GM18873 (cell line): ENCODE measurements around the gene CXXC5.

ENCODE experiments used
- ATAC-seq: cut with Tn5 transposase; IDR thresholded peaks from one replicate; pipeline ENCODE4 v1.9.1; 2021; ENCODE audit warnings: mild to moderate bottlenecking, moderate library complexity, moderate number of reproducible peaks; ENCODE audit not compliant: unreplicated experiment, low FRiP score

The CXXC5 gene

DNA sequence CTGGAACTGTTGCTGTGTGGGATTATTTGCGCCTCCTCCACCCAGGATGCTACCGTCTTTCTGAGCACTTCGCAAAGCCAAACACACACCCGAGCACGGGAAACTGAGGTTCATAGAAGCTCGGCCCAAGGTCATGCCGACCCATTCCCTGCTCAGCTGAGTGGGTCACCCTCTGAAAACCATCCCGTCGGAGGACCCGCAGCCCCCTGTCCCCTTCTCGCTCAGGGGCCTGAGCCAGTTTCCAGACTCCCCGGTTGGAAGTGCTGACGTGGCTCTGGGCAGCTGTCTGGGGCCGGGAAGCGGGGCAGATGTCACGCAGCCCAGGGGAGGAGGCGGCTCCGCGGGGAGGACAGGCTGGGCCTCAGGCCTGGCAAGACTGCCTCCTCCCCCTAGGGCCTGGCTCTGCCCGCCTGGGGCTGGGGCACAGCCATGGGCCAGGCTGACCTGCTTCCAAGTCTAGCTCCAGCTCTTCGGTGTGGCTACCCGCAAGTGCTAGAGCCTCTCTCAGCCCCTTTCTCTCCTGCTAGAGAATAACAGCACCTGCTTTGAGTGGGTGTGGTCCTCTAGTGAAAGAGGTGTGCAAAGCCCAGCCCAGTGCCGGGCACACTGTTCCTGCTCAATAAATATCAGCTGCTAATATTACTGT, 9.9 kb upstream of the CXXC5 start:
- no peak for ATAC-seq

- no peak for ATAC-seq
These were observed 9.2 kb upstream of the CXXC5 start for GRCh38 chr5:139638736-139639618.

DNA sequence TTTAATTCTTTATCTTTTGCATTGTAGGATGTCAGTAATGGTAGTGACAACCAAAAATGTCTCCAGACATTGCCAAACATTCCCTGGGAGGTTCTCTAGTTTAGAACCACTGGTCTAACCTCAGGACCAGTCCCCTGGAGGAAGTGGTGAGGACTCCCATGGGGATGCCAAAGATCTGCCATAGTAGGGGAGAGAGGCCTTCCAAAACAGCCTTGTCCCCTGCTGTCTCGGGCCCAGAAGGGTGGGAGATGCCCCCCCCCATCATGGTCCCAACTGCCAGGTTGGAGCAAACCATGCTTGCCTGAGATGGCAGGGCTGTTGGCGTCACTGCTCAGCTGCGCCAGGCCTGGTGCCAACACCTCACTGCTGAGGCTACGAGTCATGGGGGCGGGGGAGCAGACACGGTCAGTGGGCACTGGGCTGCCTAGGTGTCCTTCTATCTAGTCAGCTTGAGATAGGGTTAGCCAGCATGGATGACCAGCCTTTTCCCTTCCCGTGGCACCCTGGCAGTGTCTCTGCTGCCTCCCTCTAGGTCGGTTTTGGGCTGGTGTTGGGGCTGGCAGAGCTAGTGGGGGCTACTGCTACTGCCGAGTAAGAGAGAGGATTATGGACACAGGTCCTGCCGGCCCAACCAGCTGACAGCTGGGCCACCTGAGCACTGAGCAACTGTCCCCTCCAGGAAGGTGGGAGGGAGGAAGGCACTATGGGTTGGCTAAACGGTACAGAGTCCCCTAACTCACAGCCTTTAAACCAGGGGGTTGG, 8.3 kb upstream of the CXXC5 start:
- ATAC-seq, result no peak

- ATAC-seq, result no peak
These were observed 7.6 kb upstream of the CXXC5 start for GRCh38 chr5:139640421-139641115.

DNA sequence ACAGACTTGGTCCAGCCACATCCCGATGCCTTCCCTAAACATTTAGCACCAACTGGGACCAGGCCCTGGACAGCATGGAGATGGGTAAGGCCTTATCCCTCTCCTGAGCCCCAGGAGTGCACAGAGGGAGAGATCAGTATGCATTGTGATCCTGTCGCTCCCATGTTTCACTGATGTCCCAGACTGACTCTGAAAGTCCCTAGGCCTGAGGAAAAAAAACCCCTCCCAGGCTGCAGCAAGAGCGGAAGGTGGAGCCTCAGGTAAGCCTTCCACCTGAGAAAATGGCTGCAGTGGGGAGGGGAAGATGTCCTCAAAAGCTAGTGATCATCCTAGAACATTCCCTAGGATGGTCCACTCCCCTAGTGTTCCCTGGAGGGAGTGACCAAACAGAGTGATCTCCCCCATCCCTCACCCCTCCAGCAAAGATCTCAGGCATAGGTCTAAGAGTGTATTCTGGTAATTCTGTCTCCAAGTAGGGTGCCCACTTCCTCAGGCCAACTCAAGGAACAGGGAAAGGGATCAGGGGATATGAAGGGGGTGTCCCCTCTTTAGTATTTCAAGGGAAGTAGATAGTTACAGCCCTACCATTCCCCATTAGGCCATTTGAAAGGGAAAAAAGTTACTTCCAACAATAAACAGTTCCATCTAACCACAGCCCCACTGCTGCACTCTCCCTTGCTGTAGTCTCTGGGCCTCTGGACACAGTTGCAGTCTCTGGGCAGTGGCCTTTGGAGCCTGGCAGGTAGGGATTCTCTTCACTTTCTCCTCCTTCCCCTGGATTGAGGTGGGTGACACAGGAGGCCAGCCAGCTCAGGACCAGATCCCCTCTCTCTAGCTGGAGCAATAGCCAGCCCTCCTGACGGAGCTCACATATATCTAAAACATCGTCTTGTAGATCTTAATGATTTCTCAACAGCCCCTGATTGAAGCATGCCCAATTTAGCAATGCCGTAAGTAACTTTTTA, 6.8 kb upstream of the CXXC5 start:
- no peak for ATAC-seq

DNA sequence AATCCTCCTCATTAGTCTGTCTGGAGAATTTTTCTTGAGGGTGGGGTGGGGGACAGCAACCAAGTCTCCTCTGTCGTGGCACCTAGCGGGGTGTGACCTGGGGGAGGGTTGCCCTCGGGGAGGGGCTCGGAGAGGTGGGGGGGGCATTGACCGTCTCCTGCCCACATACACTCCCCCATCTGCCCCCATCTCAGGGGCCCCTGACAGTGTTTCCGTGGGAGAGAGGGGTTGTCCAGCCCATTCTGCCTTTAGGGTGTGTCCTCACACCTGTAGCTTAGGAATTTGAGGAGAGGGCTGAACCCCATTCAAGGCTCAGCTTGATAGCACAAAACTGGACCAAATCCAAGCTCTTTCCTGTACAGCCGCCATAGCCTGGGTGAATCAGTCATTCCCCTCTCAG, 5.9 kb upstream of the CXXC5 start:
- ATAC-seq, result no peak

DNA sequence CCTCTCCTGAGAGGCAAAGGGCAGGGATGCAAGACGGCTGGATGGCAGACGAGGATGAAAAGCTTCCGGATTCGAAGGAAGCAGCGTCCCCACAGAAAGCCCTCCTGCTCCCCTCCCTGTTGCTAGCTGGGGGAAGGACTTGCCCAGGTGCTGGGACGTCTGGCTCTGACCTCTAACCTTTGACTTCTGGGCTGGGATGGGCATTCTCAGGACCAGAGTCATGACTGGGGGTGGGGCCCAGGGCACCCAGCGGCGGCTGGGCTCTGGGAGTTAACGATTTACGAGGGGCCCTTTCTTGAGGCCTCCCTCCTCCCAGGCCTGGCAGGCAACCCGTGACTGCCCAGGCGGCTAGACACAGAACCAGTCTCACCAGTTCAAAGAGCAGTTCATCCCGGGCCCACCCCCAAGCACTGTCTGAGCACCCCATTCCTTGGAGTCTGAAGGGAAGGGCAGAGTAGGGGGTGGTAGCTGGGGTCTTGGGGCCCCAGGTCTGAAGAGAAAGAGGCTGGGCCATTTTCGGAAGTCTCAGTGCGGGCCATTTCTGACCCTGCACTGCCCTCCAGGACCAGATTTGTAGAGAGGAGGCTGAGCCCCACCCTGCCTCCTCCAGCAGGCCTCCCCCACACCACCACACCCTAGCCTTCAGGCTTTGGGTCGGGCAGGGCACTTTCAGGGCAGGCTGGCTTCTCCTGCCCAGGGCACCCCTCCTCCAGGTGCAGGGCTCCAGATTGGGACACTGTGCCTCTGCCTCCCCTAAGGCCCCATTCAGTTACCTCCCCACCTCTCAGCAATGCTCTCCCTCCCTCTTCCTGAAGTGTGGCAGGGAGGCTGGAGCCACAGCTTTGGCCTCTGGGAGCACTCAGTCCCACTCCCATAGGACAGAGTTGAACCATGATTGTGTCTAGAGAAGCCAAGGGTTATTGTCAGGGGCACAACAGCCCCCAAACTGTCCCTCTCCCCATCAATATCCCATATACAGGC, 5.0 kb upstream of the CXXC5 start:
- no peak for ATAC-seq

- ATAC-seq, result no peak
These were observed 4.1 kb upstream of the CXXC5 start for GRCh38 chr5:139644001-139644456.

DNA sequence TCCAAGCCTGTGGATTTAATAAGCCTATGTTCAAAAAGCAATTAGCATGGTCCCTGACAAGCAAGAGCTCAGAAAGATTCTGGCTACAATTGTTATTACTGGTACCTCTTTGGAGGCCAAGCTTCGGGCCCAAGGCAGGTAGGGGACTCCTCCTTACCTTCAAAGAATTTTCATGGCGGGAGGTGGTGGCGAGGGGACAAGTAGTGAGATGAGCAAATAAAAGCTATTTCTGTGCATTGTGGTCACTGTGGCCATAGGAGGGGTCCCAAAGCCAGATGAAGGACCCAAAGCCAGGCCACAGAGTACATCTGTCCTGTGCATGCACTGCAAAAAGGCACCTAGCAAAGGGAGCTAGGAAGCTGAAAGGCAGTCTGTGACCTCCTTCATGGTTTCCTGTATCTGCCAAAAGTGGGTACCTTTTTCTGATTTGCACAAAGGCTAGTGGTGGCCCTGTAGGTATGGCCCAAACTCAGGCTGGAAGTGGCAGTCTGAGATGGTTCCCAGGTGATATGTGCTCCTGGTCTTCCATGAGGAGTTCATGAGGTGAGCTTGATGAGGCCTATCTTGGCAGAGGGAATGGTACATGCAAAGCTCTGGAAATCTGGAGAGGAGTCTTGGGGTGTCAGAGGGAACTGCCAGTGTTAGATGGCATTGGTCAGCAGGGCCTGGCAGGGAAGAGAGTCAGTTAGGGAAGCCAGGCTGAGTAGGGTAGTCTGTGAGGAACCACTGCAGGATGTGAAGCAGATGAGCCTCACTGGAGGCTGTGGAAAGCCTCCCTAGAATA, 3.3 kb upstream of the CXXC5 start:
- ATAC-seq, result no peak

DNA sequence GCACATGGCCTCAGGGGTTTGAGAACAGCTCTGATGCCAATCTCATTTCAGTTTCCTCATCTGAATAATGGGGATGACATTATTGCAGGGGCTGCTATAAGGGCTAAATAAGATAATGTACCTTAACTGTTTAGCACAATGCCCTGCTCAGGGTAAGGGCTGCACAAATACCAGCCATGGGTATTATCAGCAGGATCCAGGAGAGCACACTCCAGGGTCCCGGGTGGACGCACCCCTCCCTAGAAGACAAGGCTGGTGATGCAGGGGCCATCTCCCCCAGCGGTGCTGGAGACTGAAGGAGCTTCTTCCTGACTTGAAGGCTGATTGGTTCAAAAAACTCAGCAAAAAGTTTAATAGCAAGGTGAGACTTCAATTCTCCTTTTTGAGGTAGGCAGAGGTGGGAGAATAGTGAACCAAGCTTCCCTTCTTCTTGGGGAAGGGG, 2.7 kb upstream of the CXXC5 start:
- no peak for ATAC-seq

GRCh38 chr5:139646111-139646510, 2.0 kb upstream of the CXXC5 start:
- ATAC-seq, result no peak

DNA sequence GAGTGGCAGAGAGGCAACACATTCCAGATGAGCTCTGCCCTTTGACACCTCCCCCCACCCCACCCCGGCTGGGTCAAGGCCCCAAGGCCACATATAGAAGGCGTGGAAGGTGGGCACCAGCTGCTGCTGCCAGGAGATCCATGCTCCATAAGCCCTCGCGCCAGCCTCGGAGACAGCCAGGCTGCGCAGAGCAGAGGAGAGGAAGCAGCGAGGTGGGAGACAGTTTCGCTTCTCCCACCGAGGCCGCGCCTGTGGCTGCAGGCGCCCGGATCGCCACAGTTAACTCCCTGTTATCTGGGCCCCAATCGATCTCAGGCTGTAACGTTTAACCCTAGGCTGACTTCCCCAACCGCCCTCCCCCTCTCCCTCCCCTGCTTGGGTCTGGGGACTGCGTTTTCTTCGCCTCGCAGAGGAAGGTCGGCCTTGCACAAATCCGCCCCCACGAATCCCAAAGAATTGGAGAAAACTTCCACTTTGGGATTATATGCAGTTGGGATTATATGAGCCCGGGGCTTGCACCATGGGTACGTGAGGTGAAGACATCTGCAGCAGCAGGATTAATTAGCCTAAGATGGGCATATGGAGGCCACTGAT, 1.1 kb upstream of the CXXC5 start:
- ATAC-seq, result no peak

- ATAC-seq, result no peak
These were observed 494 bp upstream of the CXXC5 start for GRCh38 chr5:139647506-139648204.

GRCh38 chr5:139649082-139649991, 1.2 kb downstream of the CXXC5 start:
- ATAC-seq, result no peak

- no peak for ATAC-seq
These were observed 2.0 kb downstream of the CXXC5 start for GRCh38 chr5:139650031-139650688.
